ENCODE data around the gene MED27.
"Not testable (repeated sequence)": the region's sequence is repeated elsewhere in the genome, so short reads cannot be mapped to it uniquely, and the experiment has no call there.

Gene MED27

DNA sequence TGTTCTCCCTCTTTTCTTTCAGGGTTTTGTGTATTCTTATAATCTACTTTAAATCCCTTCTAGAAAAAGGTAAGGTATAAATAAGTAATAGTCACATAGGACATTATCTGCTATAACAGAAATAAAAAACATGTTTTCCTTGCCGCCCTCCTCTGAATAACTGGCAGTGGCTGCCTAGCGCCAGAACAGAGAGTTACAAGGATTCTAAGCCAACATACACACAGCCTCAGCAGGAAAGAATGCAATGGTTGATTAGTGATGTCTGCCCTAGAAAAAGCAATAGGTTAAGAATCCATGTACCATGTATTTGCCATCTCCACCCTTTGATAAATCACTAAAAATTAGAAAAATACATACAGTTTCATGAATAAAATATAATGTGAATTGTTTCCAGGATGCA is 4.9 kb downstream of the MED27 start:
- FAIRE-seq = no peak

GRCh38 chr9:132071847-132072507 is 7.7 kb downstream of the MED27 start:
- FAIRE-seq = no peak

DNA sequence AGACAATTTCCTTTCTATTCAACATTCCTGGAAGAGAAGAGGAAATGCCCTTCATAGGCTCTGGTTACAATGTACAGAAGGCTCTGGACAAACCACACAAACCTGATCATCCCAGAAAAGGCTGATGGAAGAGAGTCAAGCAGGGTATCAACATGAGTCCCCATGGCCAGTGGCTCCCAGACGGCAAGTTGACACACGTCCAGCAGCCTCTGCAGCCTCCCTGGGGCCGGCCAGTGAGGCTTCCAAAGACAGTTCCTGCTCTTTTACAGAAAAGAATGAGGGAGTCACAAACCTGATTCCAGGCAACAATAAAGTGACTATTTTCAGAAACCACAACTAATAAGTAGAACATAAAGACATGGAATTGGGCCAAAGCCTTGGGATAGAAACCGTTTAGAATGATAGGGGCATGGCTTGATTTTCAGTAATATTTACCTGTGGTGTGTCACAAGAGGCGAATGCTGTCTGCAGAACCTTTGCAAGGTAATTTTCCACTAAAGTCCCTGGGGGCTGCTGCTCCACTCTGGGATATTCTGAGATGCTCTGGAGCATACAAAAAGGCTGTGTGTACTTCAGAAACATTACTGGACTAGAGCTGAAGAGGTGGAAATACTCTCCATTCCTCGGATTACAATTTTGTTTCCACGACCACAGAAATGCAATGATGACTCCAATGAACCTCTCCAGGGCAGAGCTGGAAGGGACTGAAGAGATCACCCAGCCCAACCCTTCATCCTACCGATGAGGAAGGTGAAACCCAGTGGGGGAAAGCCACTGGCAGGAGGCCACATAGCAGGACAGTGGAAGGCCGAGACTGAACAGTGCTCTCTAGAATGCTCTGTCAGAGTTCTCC is 10.4 kb downstream of the MED27 start:
- FAIRE-seq = no peak

GRCh38 chr9:132068605-132069004 is 11.1 kb downstream of the MED27 start:
- no peak for FAIRE-seq

DNA sequence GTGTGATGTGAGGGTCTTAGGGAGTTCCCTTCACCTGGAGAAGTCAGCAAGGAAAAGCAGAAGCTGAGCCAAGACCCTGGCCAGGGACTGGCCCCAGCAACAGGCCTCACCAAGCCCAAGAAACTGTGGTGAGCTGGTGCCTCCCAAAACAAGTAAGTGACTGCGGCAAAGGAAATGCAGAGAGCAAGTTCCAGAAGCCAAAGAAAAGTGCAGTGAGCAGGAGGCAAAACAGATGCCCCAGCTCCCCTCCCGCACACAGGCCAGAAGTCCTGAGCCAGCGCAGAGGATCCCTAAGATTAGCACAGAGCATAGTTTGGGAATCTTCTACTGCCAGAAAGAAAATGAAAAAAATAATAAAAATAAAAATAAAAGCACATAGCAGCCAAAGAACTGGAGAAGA is 13.2 kb downstream of the MED27 start:
- no peak for FAIRE-seq

GRCh38 chr9:132066057-132066456 is 13.6 kb downstream of the MED27 start:
- no peak for FAIRE-seq

DNA sequence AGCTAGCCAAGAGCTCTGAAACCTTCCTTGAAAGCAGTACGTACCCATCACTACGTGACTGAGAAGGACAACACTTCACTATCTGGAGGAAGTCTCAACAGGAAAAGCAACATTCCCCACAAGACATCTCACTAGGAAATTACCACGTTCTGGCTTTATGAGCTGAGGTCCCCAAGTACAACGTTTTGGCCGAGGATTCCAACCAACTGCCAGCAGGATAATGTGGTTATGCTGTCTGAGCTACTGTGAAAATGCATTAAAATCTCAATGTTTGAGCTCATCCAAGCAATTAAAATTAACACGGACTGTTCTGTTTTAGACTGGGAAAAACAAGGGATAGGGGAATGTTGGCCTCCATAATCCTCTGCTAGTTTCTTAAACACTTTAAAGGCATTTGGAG is 16.4 kb downstream of the MED27 start:
- FAIRE-seq = no peak

DNA sequence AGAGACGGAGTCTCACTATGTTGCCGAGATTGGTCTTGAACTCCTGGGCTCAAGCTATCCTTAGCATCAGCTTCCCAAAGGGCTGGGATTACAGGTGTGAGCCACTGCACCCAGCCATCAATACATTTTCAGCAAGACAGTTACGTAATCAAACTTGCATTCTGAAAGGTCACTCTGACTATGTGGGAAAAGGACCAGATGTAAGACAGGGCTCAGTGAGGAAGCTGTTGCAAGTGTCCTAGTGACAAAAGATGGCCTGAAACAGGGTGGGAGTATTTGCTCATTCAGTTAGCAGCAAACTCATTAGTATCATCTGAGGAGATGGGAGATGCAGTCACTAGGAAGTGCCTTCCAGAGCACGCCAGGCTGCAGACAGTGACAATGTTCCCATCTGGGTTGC is 16.9 kb downstream of the MED27 start:
- FAIRE-seq = no peak

GRCh38 chr9:132061526-132061925 is 18.1 kb downstream of the MED27 start:
- no peak for FAIRE-seq

DNA sequence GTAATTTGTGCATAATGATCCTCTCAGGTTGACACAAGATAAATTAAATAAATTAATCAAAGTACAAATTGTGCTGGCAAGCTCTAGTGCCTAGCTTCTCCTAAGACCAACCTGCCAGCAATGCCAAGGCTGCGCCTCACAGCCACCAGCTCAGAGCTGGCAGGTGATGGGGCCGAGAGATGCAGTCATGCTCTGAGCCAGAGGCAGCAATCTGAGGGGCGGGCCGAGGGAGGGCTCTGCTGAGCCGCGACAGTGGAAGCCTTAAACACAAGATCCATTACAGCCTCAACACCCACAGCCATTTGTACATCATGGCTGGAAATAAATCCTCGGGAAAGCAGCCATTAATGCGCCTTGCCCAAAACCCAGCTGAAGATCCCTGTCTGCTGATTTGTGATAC is 20.3 kb downstream of the MED27 start:
- FAIRE-seq = no peak

DNA sequence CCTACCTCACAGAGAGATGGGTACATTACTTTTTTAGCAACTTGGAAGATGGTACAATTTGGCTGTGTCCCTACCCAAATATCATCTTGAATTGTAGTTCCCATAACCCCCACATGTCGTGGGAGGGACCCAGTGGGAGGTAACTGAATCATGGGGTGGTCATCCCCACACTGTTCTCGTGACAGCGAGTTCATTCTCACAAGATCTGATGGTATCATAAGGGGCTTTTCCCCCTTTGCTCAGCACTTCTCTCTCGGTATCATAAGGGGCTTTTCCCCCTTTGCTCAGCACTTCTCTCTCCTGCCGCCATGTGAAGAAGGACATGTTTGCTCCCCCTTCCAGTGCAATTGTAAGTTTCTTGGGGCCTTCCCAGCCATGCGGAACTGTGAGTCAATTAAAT is 21.4 kb downstream of the MED27 start:
- not testable (repeated sequence) for FAIRE-seq

- FAIRE-seq = no peak
These were observed 22.7 kb downstream of the MED27 start for GRCh38 chr9:132056717-132057560.

GRCh38 chr9:132055756-132056155 is 23.9 kb downstream of the MED27 start:
- no peak for FAIRE-seq

GRCh38 chr9:132054024-132054423 is 25.6 kb downstream of the MED27 start:
- no peak for FAIRE-seq

GRCh38 chr9:132049900-132050299 is 29.8 kb downstream of the MED27 start:
- FAIRE-seq = no peak

DNA sequence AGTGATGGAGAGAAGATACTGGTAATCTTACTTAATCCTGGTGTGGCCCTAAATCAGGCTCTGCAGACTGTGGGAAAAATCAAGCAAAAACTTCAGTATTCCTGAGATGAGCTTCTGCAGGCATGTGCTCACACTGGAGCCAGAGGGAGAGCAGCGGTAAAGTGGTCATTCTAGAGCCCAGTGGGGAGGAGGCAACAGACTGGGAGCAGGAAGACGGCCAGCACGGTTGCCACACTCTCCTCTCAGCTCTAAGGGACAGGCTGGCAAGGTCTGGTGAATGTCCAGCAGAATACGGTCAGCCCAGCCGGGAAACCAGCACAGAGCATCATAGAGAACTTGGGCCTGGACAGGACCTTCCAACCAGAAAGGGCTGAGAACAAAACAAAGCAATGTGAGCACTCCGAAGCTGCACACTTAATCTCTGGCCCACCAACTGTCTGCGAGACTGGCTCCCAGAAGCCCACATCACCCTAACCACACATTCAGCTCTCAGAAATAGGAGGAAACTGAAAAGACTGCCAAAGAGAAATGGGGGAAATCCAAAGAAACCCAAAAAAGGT is 30.3 kb downstream of the MED27 start:
- FAIRE-seq = no peak

- no peak for FAIRE-seq
These were observed 31.5 kb downstream of the MED27 start for GRCh38 chr9:132048201-132048600.

DNA sequence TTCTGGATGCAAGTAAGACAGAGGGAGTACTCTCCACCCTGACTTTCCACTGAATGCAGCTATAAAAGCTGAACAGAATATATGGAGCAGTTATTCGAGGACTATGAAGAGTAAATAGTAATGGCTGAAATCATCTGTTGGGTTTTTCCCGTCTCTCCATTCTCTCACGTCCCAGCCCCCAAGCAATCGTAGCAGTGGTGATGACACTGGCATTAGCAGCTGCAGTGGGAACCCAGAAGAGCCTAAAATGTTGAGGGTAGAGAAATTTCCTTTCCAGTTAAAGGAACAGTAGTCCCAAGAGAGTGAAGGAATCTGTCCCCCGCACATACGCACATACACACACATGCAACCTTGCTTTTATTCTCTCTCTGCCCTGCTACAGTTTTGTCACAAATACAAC is 33.2 kb downstream of the MED27 start:
- no peak for FAIRE-seq

GRCh38 chr9:132044176-132044875 is 35.3 kb downstream of the MED27 start:
- FAIRE-seq = no peak

- no peak for FAIRE-seq
These were observed 36.0 kb downstream of the MED27 start for GRCh38 chr9:132043708-132044107.

DNA sequence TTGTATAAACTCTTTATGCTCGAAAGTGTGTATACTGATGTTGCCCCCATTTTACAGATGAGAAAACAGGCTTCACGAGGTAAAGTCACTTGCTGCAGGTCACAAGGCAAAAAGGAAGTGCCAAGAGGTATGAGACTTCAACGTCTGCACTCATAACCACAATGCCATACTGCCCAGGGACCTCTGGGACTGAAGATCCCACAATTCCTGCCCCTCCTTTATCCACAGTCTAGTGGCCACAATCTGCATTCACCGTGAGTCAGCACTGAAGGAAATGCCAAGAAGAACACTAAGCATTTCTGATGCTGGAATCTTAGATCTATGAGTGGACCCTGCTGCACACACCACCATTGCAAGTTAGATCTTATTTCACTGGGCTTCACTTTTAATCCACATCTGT is 37.3 kb downstream of the MED27 start:
- FAIRE-seq = no peak

DNA sequence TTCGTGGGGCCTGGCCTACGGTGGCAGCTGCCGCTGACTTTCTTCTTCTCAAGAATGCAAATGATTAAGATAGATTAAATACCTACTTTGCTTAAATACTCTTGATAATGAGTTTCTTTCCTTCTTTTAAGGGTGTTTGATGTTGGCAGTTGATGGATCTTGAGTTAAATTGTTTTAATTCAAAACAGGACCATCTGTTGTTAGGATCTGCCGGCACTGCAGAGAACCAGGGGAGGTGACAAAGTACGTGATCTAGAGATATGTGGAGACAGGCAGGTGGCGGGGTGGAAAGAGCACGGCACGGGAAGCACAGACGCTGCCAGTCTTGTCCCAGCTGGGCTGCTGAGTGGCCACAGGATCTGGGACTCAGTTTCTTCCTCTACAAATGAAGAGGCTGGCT is 37.9 kb downstream of the MED27 start:
- FAIRE-seq = no peak

DNA sequence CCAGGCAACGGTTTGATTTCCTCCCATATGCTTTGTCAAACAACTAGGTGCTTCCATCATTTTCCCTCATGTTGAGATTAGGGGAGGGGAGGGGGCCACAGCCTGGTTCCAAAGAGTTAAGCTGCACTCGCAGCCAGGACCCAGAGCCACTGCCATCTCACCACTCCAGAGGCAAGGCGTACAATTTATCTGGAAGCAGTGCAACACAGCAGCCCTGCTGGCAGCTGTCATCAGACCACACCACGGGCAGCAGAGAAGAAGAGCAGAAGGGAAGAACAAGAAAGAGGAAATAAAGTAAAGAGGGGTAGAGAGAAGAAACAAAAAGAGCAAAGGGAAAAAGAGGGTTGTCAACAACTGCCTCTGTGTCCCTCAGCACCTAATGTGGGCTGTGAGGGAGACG is 38.9 kb downstream of the MED27 start:
- FAIRE-seq = no peak

Data from A204.1 (cell line).